Activated T-helper 1 cell treated with anti-CD3 and anti-CD28 coated beads, Interleukin-2, amount 50 U/mL, for 16 hours (primary cell): ENCODE measurements around the gene CCDC116.
"Not testable (repeated sequence)": the region's sequence is repeated elsewhere in the genome, so short reads cannot be mapped to it uniquely, and the experiment has no call there.

ENCODE experiments used
- DNase-seq, 2 donors: peaks; one replicate each; pipeline ENCODE4 v3.0.0-alpha.2; 2020; ENCODE audit warnings: low read depth in 1 of 2, low spot score in 1 of 2

Gene CCDC116

GRCh38 chr22:21632237-21632895, at the start of gene CCDC116:
CCDC116 (plus strand) TSS chr22:21632760; CDS start chr22:21633182, 422 bp downstream.
- DNase-seq: peak; percentile 22 to 48

- no peak for DNase-seq
Measured at GRCh38 chr22:21582801-21583740, 49.5 kb upstream of the CCDC116 start.

GRCh38 chr22:21585389-21585788, 47.2 kb upstream of the CCDC116 start:
- no peak for DNase-seq

GRCh38 chr22:21587803-21588611, 44.6 kb upstream of the CCDC116 start:
- peak in 1 of 2 donors; percentile 10 for DNase-seq

- no peak for DNase-seq
Measured at GRCh38 chr22:21589396-21589795, 43.2 kb upstream of the CCDC116 start.

- no peak for DNase-seq
Measured at GRCh38 chr22:21590809-21591641, 41.5 kb upstream of the CCDC116 start.

- no peak for DNase-seq
Measured at GRCh38 chr22:21591695-21592094, 40.9 kb upstream of the CCDC116 start.

GRCh38 chr22:21592422-21592821, 40.1 kb upstream of the CCDC116 start:
- no peak for DNase-seq

- no peak for DNase-seq
Measured at GRCh38 chr22:21593406-21594232, 38.9 kb upstream of the CCDC116 start.

GRCh38 chr22:21594865-21595452, 37.6 kb upstream of the CCDC116 start:
- DNase-seq: no peak

GRCh38 chr22:21596356-21597135, 36.0 kb upstream of the CCDC116 start:
- not testable (repeated sequence) for DNase-seq

- no peak for DNase-seq
Measured at GRCh38 chr22:21598302-21598701, 34.3 kb upstream of the CCDC116 start.

GRCh38 chr22:21599053-21599893, 33.3 kb upstream of the CCDC116 start:
- DNase-seq: no peak

- no peak for DNase-seq
Measured at GRCh38 chr22:21602579-21602978, 30.0 kb upstream of the CCDC116 start.

GRCh38 chr22:21603973-21604372, 28.6 kb upstream of the CCDC116 start:
- no peak for DNase-seq

- no peak for DNase-seq
Measured at GRCh38 chr22:21605887-21606564, 26.5 kb upstream of the CCDC116 start.

GRCh38 chr22:21606775-21607174, 25.8 kb upstream of the CCDC116 start:
- no peak for DNase-seq
